Fibroblast of the conjunctiva (primary cell): ENCODE results near the gene DRC7.

Experiments
- DNase-seq: peaks from one replicate; pipeline ENCODE4 v3.0.0-alpha.2; 2010; ENCODE audit warnings: low read depth

DRC7 gene

DNA sequence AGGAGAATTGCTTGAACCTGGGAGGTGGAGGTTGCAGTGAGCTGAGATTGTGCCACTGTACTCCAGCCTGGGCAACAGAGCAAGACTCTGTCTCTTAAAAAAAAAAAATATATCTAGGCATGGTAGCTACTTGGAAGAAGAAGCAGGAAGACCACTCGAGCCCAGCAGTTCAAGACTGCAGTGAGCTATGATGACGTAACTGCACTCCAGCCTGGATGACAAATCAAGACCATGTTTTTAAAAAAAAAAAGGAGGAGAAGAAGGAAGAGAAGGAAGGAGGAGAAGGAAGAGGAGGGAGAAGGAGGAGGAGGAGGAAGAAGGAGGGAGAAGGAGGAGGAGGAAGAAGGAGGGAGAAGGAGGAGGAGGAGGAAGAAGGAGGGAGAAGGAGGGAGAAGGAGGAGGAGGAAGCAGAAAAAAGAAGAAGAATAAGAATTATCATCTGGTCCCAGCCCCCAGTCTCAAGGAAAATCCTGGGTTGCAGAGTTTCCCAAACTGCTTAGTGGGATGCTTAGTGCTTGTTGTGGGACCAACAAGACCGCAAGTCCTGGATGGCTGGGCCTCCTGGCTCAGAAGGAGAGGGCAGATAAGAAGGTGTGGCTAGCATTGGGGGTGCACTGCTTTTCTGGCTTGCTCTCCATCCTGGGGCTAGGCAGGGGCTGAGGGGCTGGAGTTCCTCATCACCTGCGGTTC lies 3.7 kb upstream of the DRC7 start:
- DNase-seq: no peak

- DNase-seq: no peak
Observed at GRCh38 chr16:57692636-57693035, 2.0 kb upstream of the DRC7 start.

GRCh38 chr16:57693550-57693949 lies 1.1 kb upstream of the DRC7 start:
- DNase-seq: no peak

- no peak for DNase-seq
Observed at GRCh38 chr16:57694231-57694724, 328 bp upstream of the DRC7 start.

DNA sequence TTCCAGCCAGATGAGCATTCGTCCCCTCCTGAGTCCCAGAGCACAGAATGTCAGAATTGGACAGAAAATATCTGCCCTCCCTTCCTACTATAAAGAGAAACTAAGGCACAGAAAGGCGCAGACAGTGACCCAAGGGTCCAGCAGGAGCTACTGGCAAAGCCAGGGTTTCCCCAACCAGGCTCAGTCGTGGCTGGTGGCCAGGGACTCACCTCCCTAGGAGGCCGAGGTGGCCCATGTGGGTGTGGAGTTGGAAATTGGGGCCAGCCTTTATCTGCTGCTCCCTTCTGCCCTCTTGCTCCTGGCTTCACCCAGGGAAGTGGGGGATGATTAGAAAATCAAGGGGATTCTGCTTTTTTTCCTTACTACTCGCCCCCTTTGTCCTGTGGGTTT lies 1.1 kb downstream of the DRC7 start:
- DNase-seq: no peak

DNA sequence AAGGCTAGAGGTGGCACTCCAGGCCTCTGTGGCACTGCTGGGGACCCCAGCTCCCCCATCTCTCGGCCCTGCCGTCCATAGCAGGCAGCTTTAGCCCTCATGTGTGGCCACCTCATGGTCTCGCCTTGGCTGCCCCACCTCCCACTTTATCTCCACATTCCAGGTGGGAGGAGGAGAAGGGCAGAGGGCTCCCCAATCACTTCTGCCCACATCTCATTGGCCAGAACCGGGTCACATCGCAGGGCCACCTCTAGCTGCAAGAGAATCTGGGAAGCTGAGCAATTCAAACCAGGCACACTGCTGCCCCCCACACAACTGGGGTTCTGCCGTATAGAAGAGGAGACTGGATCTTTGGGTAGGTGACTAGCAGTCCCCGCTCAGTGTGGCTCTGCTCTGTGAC lies 1.6 kb downstream of the DRC7 start:
- no peak for DNase-seq

DNA sequence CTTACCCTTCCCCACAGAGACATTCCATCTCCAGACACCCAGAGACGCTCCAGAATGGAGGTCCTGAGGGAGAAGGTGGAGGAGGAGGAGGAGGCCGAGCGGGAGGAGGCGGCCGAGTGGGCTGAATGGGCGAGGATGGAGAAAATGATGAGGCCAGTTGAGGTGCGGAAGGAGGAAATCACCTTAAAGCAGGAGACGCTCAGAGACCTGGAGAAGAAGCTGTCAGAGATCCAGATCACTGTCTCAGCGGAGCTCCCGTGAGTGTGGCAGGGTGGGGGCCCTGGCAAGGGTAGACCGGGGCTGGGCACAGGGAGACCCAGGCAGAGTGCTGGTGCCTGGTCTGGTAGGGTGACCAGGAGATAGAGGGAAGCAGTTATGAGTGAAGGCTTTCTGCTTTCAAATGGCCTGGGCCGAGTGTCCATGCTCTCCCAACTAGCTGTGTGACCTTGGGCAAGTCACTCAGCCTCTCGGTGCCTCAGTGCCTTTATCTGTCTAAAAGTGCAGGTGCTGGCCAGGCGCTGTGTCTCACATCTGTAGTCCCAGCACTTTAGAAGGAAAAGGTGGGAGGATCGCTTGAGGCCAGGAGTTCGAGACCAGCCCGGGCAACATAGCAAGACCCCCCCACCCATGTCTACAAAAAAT lies 3.4 kb downstream of the DRC7 start:
- DNase-seq: no peak

- DNase-seq: no peak
Observed at GRCh38 chr16:57698812-57699405, 4.3 kb downstream of the DRC7 start.

GRCh38 chr16:57699481-57699880 lies 4.9 kb downstream of the DRC7 start:
- no peak for DNase-seq

GRCh38 chr16:57699899-57700298 lies 5.3 kb downstream of the DRC7 start:
- DNase-seq: no peak

DNA sequence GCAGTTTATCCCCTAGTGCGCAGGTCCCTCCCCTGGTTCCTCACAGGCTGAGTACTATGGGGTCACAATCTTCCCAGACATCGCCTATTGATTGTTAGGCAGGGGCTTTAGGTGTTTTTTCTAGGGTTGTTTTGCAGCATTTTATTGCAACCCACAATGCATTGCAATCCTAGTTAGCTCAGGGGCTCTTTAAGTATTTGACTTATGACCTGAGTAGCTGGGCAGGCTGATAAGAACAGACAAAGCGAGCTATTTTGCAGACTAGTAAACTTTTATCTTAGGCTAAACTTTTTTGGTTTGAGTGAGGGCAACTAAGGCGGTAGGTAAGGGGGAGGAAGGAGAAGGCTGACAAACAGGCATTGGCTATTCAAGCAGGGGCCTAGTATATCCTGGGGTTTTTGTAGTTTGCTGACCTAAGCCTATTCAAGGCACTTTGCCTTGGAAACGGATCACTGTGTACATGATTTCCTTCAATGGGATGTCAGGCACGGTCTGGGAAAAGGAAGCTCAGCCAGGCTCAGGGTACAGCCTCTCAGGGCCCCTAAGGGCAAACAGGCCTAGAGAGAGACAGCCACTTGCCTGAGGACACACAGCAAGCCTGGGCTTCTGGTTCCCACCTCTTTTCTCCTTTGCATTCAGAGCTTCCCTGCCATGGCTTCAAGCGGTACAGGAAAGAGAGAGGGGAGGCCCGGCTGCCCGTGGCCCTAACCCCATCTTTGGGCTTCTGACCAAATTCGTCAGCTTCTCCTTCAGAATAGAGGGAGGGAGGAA lies 6.4 kb downstream of the DRC7 start:
- no peak for DNase-seq

DNA sequence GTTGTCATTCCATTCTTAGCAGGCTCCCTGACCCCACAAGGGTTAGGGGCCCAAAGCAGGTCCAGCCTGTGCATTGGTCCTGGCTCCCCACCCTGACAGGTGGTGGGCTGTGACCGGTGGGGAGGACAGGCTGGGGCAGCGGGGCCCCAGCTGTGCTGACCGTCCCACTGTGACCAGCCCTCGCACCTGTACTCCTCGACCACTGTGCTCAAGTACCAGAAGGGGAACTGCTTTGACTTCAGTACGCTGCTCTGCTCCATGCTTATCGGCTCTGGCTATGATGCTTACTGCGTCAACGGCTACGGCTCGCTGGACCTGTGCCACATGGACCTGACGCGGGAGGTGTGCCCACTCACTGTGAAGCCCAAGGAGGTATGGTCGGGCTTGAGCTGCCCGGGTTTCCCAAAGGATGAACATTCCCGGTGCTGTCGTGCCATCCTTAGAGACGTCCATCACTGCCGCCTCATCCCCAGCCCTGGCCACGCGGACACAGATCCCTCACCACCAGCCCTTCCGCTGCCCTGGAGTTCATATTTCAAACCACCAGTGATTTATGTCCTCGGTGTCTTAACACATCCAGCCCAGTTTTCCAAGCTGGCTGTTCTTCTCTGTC lies 7.3 kb downstream of the DRC7 start:
- DNase-seq: no peak

DNA sequence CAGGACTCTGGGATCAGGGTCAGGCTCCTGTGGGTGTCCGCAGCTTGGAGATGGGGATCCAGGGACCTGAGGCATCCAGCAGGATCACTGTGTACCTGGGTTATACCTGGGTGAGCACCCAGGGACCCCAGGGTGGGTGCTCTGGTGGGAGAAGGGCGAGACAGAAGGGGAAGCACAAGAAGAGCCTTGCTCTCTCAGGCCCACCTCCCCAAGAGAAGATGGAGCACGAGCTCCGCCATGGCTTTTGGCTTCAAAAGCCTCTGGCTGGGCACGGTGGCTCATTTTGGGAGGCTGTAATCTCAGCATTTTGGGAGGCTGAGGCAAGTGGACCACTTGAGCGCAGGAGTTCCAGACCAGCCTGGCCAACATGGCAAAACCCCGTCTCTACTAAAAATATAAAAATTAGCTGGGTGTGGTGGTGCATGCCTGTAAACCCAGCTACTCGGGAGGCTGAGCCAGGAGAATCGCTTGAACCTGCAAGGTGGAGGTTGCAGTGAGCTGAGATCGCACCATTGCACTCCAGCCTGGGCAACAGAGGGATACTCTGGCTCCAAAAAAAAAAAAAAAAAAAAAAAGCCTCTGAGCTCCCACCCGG lies 8.9 kb downstream of the DRC7 start:
- DNase-seq: no peak

- DNase-seq: no peak
Observed at GRCh38 chr16:57704011-57704904, 9.7 kb downstream of the DRC7 start.

GRCh38 chr16:57704905-57705852 lies 10.6 kb downstream of the DRC7 start:
- no peak for DNase-seq

DNA sequence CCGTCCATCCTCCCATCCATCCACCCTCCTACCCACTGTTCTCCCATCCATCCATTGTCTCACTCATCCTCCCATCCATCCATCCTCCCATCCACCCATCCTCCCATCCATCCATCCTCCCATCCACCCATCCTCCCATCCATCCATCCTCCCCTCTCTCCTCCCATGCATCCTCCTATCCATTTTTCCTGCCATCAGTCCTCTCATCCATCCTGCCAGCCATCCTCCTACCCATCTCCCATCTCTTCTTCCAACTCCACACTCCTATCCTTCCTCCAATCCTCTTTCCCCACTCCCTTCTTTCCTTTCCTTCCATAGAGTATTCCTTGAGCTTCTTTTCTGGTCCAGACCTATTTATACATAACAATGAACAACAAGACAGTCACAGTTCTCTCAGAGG lies 12.1 kb downstream of the DRC7 start:
- DNase-seq: no peak

- no peak for DNase-seq
Observed at GRCh38 chr16:57707331-57707730, 12.7 kb downstream of the DRC7 start.

DNA sequence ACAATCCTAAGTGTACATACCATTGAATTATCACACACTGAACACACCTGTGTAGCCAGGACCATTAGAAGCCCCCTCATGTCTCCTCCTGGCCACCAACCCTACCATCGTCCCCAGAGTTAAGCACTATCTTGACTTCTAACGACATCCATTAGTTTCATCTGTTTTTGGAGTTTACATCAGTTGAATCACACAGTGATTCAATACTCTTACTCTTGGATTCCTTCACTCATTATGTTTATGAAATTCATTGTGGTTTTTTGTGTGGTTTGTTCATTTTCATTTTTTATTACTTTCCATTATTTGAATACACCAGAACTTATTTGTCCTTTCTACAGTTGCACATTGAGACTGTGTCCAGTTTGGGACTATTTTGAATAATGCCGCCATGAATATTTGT lies 13.6 kb downstream of the DRC7 start:
- no peak for DNase-seq

GRCh38 chr16:57709663-57710062 lies 15.1 kb downstream of the DRC7 start:
- DNase-seq: no peak

DNA sequence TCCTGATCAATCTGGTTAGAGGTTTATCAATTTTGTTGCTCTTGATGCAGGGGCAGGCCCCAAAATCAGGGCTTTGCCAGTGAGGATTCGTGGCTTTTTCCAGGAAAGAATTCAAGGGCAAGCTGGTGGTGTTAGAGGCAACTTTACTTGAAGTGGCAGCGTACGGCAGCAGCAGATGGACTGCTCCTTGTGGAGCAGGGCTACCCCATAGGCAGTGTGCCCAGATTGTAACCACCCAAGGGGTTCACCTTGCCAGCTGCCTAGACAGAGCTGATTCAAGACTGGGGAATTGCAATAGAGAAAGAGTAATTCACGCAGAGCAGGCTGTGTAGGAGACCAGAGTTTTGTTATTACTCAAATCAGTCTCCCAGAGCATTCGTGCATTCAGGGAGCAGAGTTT lies 16.7 kb downstream of the DRC7 start:
- no peak for DNase-seq
